Measurements from ENCODE around the gene BOLL. TPM values are rescaled to one million over a fixed set of nuclear protein-coding genes. Genes with fewer than 3 reads are reported as not detected.

Gene BOLL
- total and polyA plus RNA-seq, 7 experiments from 2014 or later = 0.08 TPM; not detected in 6

- POLR2A ChIA-PET = interaction anchor here (1.5 kb wide), 1 partner anchor 13 kb away, joined by 7 read pairs; no protein-coding TSS in a partner anchor
- H3K27me3 Mint-ChIP-seq = no peaks in the 10 kb centered on the region
- no peaks in the 10 kb centered on the region for H3K27me3 ChIP-seq (ENCODE audit: control insufficient read depth in 2 of 2, insufficient read depth in 2 of 2, low read length in 2 of 2)
- CTCF ChIA-PET = interaction anchor here (0.6 kb wide), 1 partner anchor 10 kb away, joined by 3 read pairs; no protein-coding TSS in a partner anchor
- intact Hi-C loops (cut with micrococcal nuclease) = loop anchor here in 1 of 2 donors (1.0 kb wide), 1 partner anchor 10 kb away; no protein-coding TSS in a partner anchor
- no peak overlapping the region for H3K4me3 ChIP-seq (ENCODE audit: low read length)
- DNase-seq (no peak), ATAC-seq (no peak)
- H3K9me3 Mint-ChIP-seq = no peaks in the 10 kb centered on the region
- no peak overlapping the region for H3K27ac ChIP-seq (ENCODE audit: low read depth, low read length)
- peaks cover 0 to 46% (median 30%) of the 10 kb centered on the region in 5 donors for H3K36me3 Mint-ChIP-seq
- peak overlapping the region in 4 of 9 donors; percentile 1 to 51 (median 18) for H3K27ac Mint-ChIP-seq
- peaks cover 0 to 4% (median 0%) of the 10 kb centered on the region in 3 experiments for H3K36me3 ChIP-seq (ENCODE audit: control insufficient read depth in 2 of 3, insufficient read depth in 3 of 3, low read length in 3 of 3)
- H3K4me3 Mint-ChIP-seq = peak overlapping the region in 1 of 10 donors; percentile 15
- H3K4me1 ChIP-seq (ENCODE audit: control insufficient read depth in 2 of 2, insufficient read depth in 2 of 2, low read length in 2 of 2) = peaks cover 0 to 17% of the 10 kb centered on the region in 2 donors
- peaks cover 0 to 87% (median 69%) of the 10 kb centered on the region in 7 donors for H3K4me1 Mint-ChIP-seq
- H3K9me3 ChIP-seq (ENCODE audit: control insufficient read depth in 2 of 3, low read length in 3 of 3) = no peaks in the 10 kb centered on the region
Observed at GRCh38 chr2:197821550-197822289, 36.6 kb upstream of the BOLL start.

GRCh38 chr2:197814526-197814925 lies 29.4 kb upstream of the BOLL start:
- Histone ChIP-seq H3K27me3 (ENCODE audit: control insufficient read depth in 2 of 2, insufficient read depth in 2 of 2, low read length in 2 of 2) (no peaks in the 10 kb centered on the region), H3K27ac (ENCODE audit: low read depth, low read length) (no peak overlapping the region), H3K9me3 (ENCODE audit: control insufficient read depth in 2 of 3, low read length in 3 of 3) (no peaks in the 10 kb centered on the region), H3K4me3 (ENCODE audit: low read length) (no peak overlapping the region), H3K36me3 (ENCODE audit: control insufficient read depth in 2 of 3, insufficient read depth in 3 of 3, low read length in 3 of 3) (peaks cover 0 to under 1% (median 0%) of the 10 kb centered on the region in 3 experiments), H3K4me1 (ENCODE audit: control insufficient read depth in 2 of 2, insufficient read depth in 2 of 2, low read length in 2 of 2) (peaks cover 0 to 31% of the 10 kb centered on the region in 2 donors)
- DNase-seq = no peak
- peak overlapping the region; percentile 21 to 81 (median 67) for H3K4me3 Mint-ChIP-seq
- no peaks in the 10 kb centered on the region for H3K9me3 Mint-ChIP-seq
- POLR2A ChIA-PET = no interaction called here
- H3K36me3 Mint-ChIP-seq = peaks cover 4 to 32% (median 19%) of the 10 kb centered on the region in 5 donors
- ATAC-seq = no peak
- intact Hi-C loops (cut with micrococcal nuclease) = loop anchor here in 1 of 2 donors (1.0 kb wide), 1 partner anchor 8 kb away; no protein-coding TSS in a partner anchor
- no peaks in the 10 kb centered on the region for H3K27me3 Mint-ChIP-seq
- H3K27ac Mint-ChIP-seq = peak overlapping the region in 8 of 9 donors; percentile 24 to 92 (median 66)
- CTCF ChIA-PET = interaction anchor here (0.7 to 2.4 kb wide), 4 partner anchors 10 to 140 kb away, joined by 3 to 13 read pairs (median 6); no protein-coding TSS in a partner anchor
- peaks cover 8 to 86% (median 76%) of the 10 kb centered on the region in 7 donors for H3K4me1 Mint-ChIP-seq

GRCh38 chr2:197813093-197813787 lies 28.1 kb upstream of the BOLL start:
- H3K36me3 ChIP-seq (ENCODE audit: control insufficient read depth in 2 of 3, insufficient read depth in 3 of 3, low read length in 3 of 3) = no peaks in the 10 kb centered on the region
- H3K27me3 ChIP-seq (ENCODE audit: control insufficient read depth in 2 of 2, insufficient read depth in 2 of 2, low read length in 2 of 2) = no peaks in the 10 kb centered on the region
- H3K4me3 ChIP-seq (ENCODE audit: low read length) = no peak overlapping the region
- CTCF ChIA-PET = interaction anchor here (0.6 to 2.4 kb wide), 13 partner anchors 9 to 486 kb away, joined by 3 to 13 read pairs (median 3); partner anchors contain the start of gene PLCL1
- H3K27ac ChIP-seq (ENCODE audit: low read depth, low read length) = no peak overlapping the region
- intact Hi-C loops (cut with micrococcal nuclease) = loop anchor here in 1 of 2 donors (1.0 kb wide), 1 partner anchor 9 kb away; the partner anchor contains the start of gene PLCL1
- Mint-ChIP-seq H3K4me1 (peaks cover 17 to 86% (median 76%) of the 10 kb centered on the region in 7 donors), H3K4me3 (no peak overlapping the region), H3K36me3 (peaks cover 4 to 19% (median 8%) of the 10 kb centered on the region in 5 donors), H3K9me3 (no peaks in the 10 kb centered on the region), H3K27ac (peak overlapping the region in 1 of 9 donors; percentile 51), H3K27me3 (no peaks in the 10 kb centered on the region)
- ATAC-seq (peak; percentile 58), DNase-seq (no peak)
- POLR2A ChIA-PET = interaction anchor here (0.9 to 1.3 kb wide), 3 partner anchors 25 to 200 kb away, joined by 3 to 5 read pairs (median 3); no protein-coding TSS in a partner anchor
- H3K4me1 ChIP-seq (ENCODE audit: control insufficient read depth in 2 of 2, insufficient read depth in 2 of 2, low read length in 2 of 2) = peaks cover 0 to 40% of the 10 kb centered on the region in 2 donors
- no peaks in the 10 kb centered on the region for H3K9me3 ChIP-seq (ENCODE audit: control insufficient read depth in 2 of 3, low read length in 3 of 3)

- Histone ChIP-seq H3K4me3 (ENCODE audit: low read length) (no peak overlapping the region), H3K27ac (ENCODE audit: low read depth, low read length) (peak overlapping the region; percentile 0), H3K36me3 (ENCODE audit: control insufficient read depth in 2 of 3, insufficient read depth in 3 of 3, low read length in 3 of 3) (no peaks in the 10 kb centered on the region), H3K27me3 (ENCODE audit: control insufficient read depth in 2 of 2, insufficient read depth in 2 of 2, low read length in 2 of 2) (no peaks in the 10 kb centered on the region), H3K4me1 (ENCODE audit: control insufficient read depth in 2 of 2, insufficient read depth in 2 of 2, low read length in 2 of 2) (peaks cover 4 to 51% of the 10 kb centered on the region in 2 donors), H3K9me3 (ENCODE audit: control insufficient read depth in 2 of 3, low read length in 3 of 3) (no peaks in the 10 kb centered on the region)
- CTCF ChIA-PET = interaction anchor here (1.2 kb wide), 1 partner anchor 39 kb away, joined by 3 read pairs; no protein-coding TSS in a partner anchor
- DNase-seq (no peak), ATAC-seq (no peak)
- intact Hi-C loops (cut with micrococcal nuclease) = no loop called here
- Mint-ChIP-seq H3K4me1 (peaks cover 30 to 89% (median 86%) of the 10 kb centered on the region in 7 donors), H3K4me3 (peak overlapping the region in 2 of 10 donors; percentile 32 to 89), H3K36me3 (peaks cover 1 to 6% (median 2%) of the 10 kb centered on the region in 5 donors), H3K27ac (peak overlapping the region in 8 of 9 donors; percentile 31 to 87 (median 55)), H3K9me3 (no peaks in the 10 kb centered on the region), H3K27me3 (peaks cover 0 to 13% (median 0%) of the 10 kb centered on the region in 5 donors)
- POLR2A ChIA-PET = no interaction called here
Observed at GRCh38 chr2:197810491-197810890, 25.4 kb upstream of the BOLL start.

GRCh38 chr2:197810016-197810415 lies 24.9 kb upstream of the BOLL start:
- Mint-ChIP-seq H3K9me3 (peaks cover 0 to 1% (median 0%) of the 10 kb centered on the region in 11 donors), H3K4me1 (peaks cover 33 to 86% (median 82%) of the 10 kb centered on the region in 7 donors), H3K4me3 (peak overlapping the region in 5 of 10 donors; percentile 14 to 89 (median 32)), H3K27ac (peak overlapping the region in 7 of 9 donors; percentile 33 to 88 (median 56)), H3K27me3 (peaks cover 0 to 16% (median 0%) of the 10 kb centered on the region in 5 donors), H3K36me3 (peaks cover 0 to 4% (median 0%) of the 10 kb centered on the region in 5 donors)
- Histone ChIP-seq H3K9me3 (ENCODE audit: control insufficient read depth in 2 of 3, low read length in 3 of 3) (no peaks in the 10 kb centered on the region), H3K27me3 (ENCODE audit: control insufficient read depth in 2 of 2, insufficient read depth in 2 of 2, low read length in 2 of 2) (no peaks in the 10 kb centered on the region), H3K4me1 (ENCODE audit: control insufficient read depth in 2 of 2, insufficient read depth in 2 of 2, low read length in 2 of 2) (peaks cover 4 to 48% of the 10 kb centered on the region in 2 donors), H3K4me3 (ENCODE audit: low read length) (no peak overlapping the region), H3K27ac (ENCODE audit: low read depth, low read length) (peak overlapping the region; percentile 0), H3K36me3 (ENCODE audit: control insufficient read depth in 2 of 3, insufficient read depth in 3 of 3, low read length in 3 of 3) (no peaks in the 10 kb centered on the region)
- peak; percentile 39 for ATAC-seq
- ChIA-PET POLR2A (interaction anchor here (1.4 to 2.2 kb wide), 2 partner anchors 11 to 28 kb away, joined by 6 to 7 read pairs; no protein-coding TSS in a partner anchor), CTCF (interaction anchor here (0.6 to 0.7 kb wide), 2 partner anchors 144 to 176 kb away, joined by 3 read pairs; no protein-coding TSS in a partner anchor)
- DNase-seq = peak in 6 of 9 donors; percentile 10 to 50 (median 34)
- intact Hi-C loops (cut with micrococcal nuclease) = no loop called here

Measured in naive thymus-derived CD4-positive, alpha-beta T cell (primary cell).